Transverse colon (tissue), 4 donors: ENCODE results near the gene SHE.

Experiments used
- CTCF ChIP-seq, 5 experiments: fragments of 200-600 bp in 3 of 5; fragments of 450-650 bp in 2 of 5; sonication (generic) in 3 of 5; IDR thresholded peaks; 1 replicate in 2 of 5; 2 replicates in 3 of 5; pipeline ENCODE4 v1.5.1; 2016 to 2017; ENCODE audit warnings: antibody characterized with exemption in 5 of 5, inconsistent platforms in 3 of 5, mild to moderate bottlenecking in 2 of 5, moderate library complexity in 1 of 5
- EP300 ChIP-seq: sonication (generic); formaldehyde crosslinking; IDR thresholded peaks from one replicate; pipeline ENCODE4 v1.6.1; 2017; ENCODE audit warnings: antibody characterized with exemption, low read depth
- POLR2A ChIP-seq: fragments of 450-650 bp; IDR thresholded peaks from one replicate; pipeline ENCODE4 v1.6.1; 2016; ENCODE audit warnings: antibody characterized with exemption, mild to moderate bottlenecking, moderate library complexity
- POLR2AphosphoS5 ChIP-seq, 3 donors: sonication (generic); formaldehyde crosslinking; IDR thresholded peaks; one replicate each; pipeline ENCODE4 v1.6.1; 2016; ENCODE audit warnings: antibody characterized with exemption in 3 of 3

GRCh38 chr1:154434346-154435085, 67.7 kb downstream of the SHE start:
- TF ChIP-seq CTCF (IDR thresholded peaks at IDR 0.05) (no peak), POLR2A (peak; percentile 23), EP300 (peak; percentile 22), POLR2AphosphoS5 (IDR thresholded peaks at IDR 0.05) (peak; percentile 34 to 72 (median 65))
